GM13977 (cell line): ENCODE results near the gene MYO18A.

Experiments
- DNase-seq: peaks from one replicate; pipeline ENCODE4 v3.0.0; 2012; ENCODE audit warnings: low spot score
- in situ Hi-C: fragments of 300-500 bp; cut with MboI; formaldehyde crosslinking; loops from one replicate; pipeline ENCODE4 v1.12.0; 2022; ENCODE audit warnings: low sequenced_read_pairs, low pct_unique_long_range_greater_than_20kb, mixed read lengths, inconsistent platforms; ENCODE audit not compliant: unreplicated experiment
- TF ChIP-seq, protein P1 (sequence below): IDR thresholded peaks from 2 replicates; pipeline ENCODE4 v1.5.1; 2012; ENCODE audit warnings: mild to moderate bottlenecking, control low read depth; ENCODE audit not compliant: insufficient read depth; ENCODE audit errors: extremely low read depth, missing control alignments

Gene MYO18A

DNA sequence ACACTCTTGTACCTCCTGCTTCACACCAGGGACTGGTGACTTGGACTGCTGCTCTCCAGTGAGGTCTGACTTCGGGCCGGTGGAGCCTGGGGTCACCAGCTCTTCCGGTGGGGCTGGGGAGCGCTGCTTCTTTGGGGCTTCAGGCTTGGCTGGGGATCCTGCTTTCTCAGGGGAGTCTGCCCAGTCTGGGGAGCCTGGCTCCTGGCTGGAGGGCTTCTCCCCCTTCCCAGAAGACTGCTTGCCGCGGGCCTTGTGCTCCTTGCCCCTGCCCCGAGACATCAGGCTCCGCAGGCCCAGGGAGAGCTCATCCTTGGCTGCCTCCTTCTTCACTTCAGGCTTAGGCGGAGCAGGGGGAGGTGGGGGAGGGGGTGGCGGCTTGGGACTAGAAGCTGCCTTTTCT is 52.4 kb downstream of the MYO18A start:
- DNase-seq, result no peak
- TF ChIP-seq, protein P1, sequence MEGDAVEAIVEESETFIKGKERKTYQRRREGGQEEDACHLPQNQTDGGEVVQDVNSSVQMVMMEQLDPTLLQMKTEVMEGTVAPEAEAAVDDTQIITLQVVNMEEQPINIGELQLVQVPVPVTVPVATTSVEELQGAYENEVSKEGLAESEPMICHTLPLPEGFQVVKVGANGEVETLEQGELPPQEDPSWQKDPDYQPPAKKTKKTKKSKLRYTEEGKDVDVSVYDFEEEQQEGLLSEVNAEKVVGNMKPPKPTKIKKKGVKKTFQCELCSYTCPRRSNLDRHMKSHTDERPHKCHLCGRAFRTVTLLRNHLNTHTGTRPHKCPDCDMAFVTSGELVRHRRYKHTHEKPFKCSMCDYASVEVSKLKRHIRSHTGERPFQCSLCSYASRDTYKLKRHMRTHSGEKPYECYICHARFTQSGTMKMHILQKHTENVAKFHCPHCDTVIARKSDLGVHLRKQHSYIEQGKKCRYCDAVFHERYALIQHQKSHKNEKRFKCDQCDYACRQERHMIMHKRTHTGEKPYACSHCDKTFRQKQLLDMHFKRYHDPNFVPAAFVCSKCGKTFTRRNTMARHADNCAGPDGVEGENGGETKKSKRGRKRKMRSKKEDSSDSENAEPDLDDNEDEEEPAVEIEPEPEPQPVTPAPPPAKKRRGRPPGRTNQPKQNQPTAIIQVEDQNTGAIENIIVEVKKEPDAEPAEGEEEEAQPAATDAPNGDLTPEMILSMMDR, result no peak
- in situ Hi-C loops, result no loop called here

DNA sequence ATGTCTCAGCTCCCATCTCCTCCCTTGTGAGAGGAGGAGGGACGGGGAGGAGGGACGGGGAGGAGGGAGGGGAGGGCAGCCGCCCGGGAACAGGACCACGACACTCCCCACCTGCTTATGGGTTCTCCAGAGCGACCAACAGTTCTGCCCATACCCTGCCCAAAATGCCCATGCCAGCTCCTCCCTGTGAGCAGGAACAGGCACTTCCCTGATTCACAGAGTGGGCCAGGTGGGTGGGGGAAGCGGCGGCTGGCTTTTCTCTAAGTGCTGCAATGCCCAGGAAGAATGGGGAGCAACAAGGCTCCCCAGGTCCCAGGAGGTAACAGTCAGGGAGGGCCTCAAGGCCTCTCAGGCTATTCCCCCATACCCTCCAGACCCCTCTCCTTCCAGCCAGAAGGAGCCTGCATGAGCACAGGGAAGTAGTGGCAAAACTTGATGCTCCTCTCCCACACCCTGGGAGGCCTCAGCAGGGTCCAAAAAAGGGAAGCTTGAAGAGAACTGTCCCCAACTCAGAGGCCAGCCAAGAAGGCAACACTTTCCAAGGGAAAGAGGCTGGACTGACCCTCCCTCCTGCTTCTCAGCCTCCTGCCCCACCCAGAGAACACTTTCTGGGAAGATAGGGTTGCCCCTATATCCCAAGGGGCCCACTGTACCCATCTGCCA is 53.8 kb downstream of the MYO18A start:
- no peak for DNase-seq
- in situ Hi-C loops, result no loop called here
- TF ChIP-seq, protein P1, result no peak

DNA sequence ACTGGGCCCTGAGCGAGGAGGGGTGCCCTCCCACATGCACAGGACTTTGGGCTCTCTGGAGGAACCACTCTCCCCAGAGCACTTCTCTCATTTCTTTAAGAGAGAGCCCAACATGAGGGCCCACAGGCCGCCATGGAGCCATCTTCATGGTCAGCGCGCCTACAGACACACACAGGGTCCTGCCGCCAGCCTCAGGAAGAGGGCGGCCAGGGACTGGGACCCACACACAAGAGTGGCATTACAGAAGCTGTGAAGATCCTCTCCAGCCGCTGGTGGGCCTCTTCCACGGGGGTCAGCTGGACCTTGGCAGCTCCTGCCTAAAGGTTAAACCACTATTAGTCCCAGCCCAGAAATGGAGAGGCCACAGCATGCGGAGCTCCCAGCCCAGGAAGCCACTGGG is 54.5 kb downstream of the MYO18A start:
- in situ Hi-C loops, result no loop called here
- TF ChIP-seq, protein P1, result no peak
- no peak for DNase-seq

DNA sequence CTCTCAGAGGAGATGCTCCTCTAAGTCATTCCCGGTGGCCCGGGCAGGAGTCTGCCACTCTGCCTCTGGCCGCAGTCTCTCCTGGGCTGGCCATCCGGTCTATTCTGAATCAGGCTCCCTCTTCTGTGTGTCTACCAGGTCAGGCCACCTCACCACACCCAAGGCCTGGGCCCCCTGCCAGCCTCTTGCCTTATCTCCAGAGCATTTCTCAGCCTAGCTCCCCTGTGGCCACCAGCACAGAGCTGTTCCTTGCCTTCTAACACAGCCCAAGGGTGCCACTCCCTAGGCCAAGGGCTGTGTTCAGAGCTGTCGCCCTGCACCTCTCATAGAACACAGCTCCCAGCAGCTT is 55.3 kb downstream of the MYO18A start:
- no peak for DNase-seq
- in situ Hi-C loops, result no loop called here

DNA sequence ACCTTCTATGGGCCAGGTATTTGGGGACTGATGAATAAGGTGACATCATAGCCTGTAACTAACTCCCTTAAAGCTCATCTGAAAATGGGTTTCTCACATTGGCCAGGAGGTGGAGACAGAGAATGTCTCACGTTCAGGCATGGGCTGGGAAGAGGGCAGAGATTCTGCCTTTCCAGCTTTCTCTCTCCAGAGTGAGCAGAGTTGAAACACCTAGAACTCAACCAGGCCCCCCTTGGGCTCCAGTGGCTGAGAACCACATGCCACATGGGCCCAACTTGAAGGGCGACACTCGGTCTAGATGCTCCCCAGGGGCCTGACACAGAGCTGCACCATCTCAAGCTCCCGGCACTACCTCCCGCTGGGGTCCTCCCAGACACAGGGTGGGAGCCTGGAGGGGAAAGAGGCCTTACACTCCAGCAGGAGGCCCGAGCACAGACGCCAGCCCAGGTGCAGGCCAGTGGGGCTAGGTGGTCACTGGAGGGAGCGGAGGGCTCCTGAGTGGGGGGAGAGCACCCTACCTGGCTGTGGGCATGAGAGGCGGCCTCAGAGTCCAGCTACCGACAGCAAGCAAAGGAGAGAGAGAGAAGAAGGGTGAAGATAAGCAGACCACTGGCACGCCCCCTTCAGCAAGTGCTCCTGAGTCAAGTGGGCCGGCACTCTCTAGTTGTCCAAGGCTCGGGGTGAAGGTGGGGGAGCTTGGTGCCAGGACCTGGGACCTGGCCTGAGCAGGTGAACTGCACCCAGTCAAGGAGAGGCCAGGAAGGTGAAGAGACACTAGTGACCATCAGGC is 55.9 kb downstream of the MYO18A start:
- peak; percentile 79 for DNase-seq
- TF ChIP-seq, protein P1, result peak; percentile 76
- in situ Hi-C loops, result no loop called here

More for the DNA sequence above, 55.3 kb downstream of the MYO18A start:
- TF ChIP-seq, protein P1, result no peak

DNA sequence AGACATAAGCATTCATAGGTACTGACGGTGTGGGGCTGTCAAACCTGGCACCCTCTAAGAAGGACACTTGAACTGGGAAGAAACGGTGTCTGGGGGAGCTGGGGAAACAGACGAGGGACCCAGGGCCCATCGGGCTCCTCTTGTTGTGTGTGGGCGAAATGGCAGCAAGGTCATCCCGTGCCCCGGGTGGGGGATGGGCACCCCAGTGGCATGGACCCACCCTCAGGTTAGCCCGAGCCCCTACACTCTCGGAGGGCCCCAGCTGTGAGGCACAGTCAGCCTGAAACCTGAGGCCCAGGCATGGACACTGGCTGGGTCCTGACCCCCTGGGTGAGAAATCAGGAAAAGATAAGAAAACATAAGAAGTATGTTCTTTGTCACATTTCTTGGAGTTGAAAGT is 57.1 kb downstream of the MYO18A start:
- TF ChIP-seq, protein P1, result no peak
- in situ Hi-C loops, result no loop called here
- no peak for DNase-seq
